Measurements from ENCODE around the gene NDUFAF8.

NDUFAF8 gene

GRCh38 chr17:81195941-81196495 lies 43.1 kb upstream of the NDUFAF8 start:
- H2BK120ac ChIP-seq (ENCODE audit: low read depth, low read length) = no peak overlapping the region
- H3K9ac ChIP-seq (ENCODE audit: low read depth, low read length, poor library complexity) = no peak overlapping the region
- no peak overlapping the region for H2BK5ac ChIP-seq (ENCODE audit: low read length)
- peaks cover 35 to 91% of the 10 kb centered on the region in 2 donors for H3K36me3 ChIP-seq (replicated peaks in 1 of 2; ENCODE audit: control insufficient read depth in 2 of 2, insufficient read depth in 2 of 2, low read length in 2 of 2)
- H2AFZ ChIP-seq (ENCODE audit: low read length) = no peak overlapping the region
- peak overlapping the region; percentile 2 for H3K4me2 ChIP-seq (ENCODE audit: insufficient read depth, low read length, poor library complexity, severe bottlenecking)
- no peak overlapping the region for H2BK12ac ChIP-seq (ENCODE audit: low read length)
- no peak overlapping the region for H2BK15ac ChIP-seq (ENCODE audit: low read length)
- no peak overlapping the region for H3K18ac ChIP-seq (ENCODE audit: low read length)
- H3K27ac ChIP-seq (replicated peaks; ENCODE audit: low read length) = no peak overlapping the region
- no peaks in the 10 kb centered on the region for H3K9me3 ChIP-seq (replicated peaks in 1 of 2; ENCODE audit: control insufficient read depth in 2 of 2, insufficient read depth in 1 of 2, low read depth in 1 of 2, low read length in 2 of 2)
- H3K4ac ChIP-seq (ENCODE audit: low read length) = no peak overlapping the region
- H3K4me1 ChIP-seq (ENCODE audit: control insufficient read depth in 2 of 2, insufficient read depth in 1 of 2, low read depth in 1 of 2, low read length in 2 of 2) = no peaks in the 10 kb centered on the region
- no peak overlapping the region for H3K4me3 ChIP-seq (ENCODE audit: low read length in 2 of 2)
- H4K91ac ChIP-seq (ENCODE audit: low read depth, low read length, poor library complexity) = no peak overlapping the region
- no CpG with 5 or more reads among the region's 14 CpGs for WGBS, 2 donors (ENCODE audit: extremely low coverage in 2 of 2, insufficient read length in 2 of 2, insufficient replicate concordance in 1 of 2)
- no peaks in the 10 kb centered on the region for H3K27me3 ChIP-seq (ENCODE audit: control insufficient read depth in 3 of 3, insufficient read depth in 3 of 3, low read depth in 1 of 3, low read length in 3 of 3)
- H3K79me1 ChIP-seq (ENCODE audit: low read depth, low read length) = peaks cover 5% of the 10 kb centered on the region
- no peak overlapping the region for H4K8ac ChIP-seq (ENCODE audit: low read depth, low read length)
- no peak overlapping the region for H3K14ac ChIP-seq (ENCODE audit: low read length)
- no peak overlapping the region for H2AK5ac ChIP-seq (ENCODE audit: low read depth, low read length)
- H3K23ac ChIP-seq (ENCODE audit: low read depth, low read length, poor library complexity) = no peak overlapping the region
- DNase-seq (ENCODE audit: low spot score) = no peak

DNA sequence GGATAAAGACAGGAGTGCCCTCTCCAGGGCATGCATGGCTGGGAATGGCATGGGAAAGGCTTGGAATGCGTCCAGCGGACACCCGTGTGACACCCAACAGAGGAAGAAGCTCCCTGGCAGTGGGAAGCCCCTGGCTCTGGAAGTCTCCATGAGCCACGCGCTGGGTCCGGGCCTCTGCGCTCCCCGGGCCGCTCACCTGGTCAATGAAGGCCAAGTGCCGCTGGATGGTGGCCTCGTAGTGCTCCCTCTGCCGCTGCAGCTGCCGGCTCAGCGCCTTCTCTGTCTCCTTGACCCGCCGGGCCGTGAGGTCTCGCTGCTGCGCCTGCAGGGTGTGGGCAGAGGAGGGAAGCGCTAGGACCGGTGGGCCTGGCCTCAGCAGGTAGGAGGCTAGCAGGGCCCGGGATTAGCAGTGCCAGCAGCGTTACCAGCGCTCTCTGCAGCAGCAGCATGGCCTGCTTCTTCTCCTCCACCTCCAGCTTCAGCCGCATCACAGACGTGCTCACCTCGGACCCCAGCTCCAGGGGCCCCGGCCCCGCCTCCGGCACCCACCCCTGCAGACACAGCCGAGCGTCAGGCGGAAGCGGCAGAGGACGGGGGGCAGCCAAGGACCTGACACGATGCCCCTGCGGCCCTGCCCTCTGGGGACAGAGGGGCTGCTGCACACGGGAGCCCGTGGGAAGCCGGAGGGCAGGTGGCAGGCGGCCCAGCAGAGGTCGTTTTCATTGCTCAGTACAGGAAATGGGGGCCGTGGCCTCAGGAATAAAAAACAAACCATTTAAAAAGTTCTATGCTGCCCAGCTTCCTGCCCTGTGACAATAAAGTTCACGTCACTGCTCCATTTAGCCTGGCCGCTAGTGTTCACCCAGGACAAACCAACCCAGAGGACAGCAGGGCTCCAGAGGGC lies 42.4 kb upstream of the NDUFAF8 start:
- peaks cover 5% of the 10 kb centered on the region for H3K79me1 ChIP-seq (ENCODE audit: low read depth, low read length)
- no peak overlapping the region for H3K18ac ChIP-seq (ENCODE audit: low read length)
- peaks cover 35 to 89% of the 10 kb centered on the region in 2 donors for H3K36me3 ChIP-seq (replicated peaks in 1 of 2; ENCODE audit: control insufficient read depth in 2 of 2, insufficient read depth in 2 of 2, low read length in 2 of 2)
- no peak overlapping the region for H2BK12ac ChIP-seq (ENCODE audit: low read length)
- H3K4me3 ChIP-seq (ENCODE audit: low read length in 2 of 2) = no peak overlapping the region
- H2BK120ac ChIP-seq (ENCODE audit: low read depth, low read length) = no peak overlapping the region
- H4K8ac ChIP-seq (ENCODE audit: low read depth, low read length) = no peak overlapping the region
- H2AK5ac ChIP-seq (ENCODE audit: low read depth, low read length) = no peak overlapping the region
- H3K9me3 ChIP-seq (replicated peaks in 1 of 2; ENCODE audit: control insufficient read depth in 2 of 2, insufficient read depth in 1 of 2, low read depth in 1 of 2, low read length in 2 of 2) = no peaks in the 10 kb centered on the region
- H4K91ac ChIP-seq (ENCODE audit: low read depth, low read length, poor library complexity) = no peak overlapping the region
- H3K4me2 ChIP-seq (ENCODE audit: insufficient read depth, low read length, poor library complexity, severe bottlenecking) = no peak overlapping the region
- no peaks in the 10 kb centered on the region for H3K27me3 ChIP-seq (ENCODE audit: control insufficient read depth in 3 of 3, insufficient read depth in 3 of 3, low read depth in 1 of 3, low read length in 3 of 3)
- H3K4ac ChIP-seq (ENCODE audit: low read length) = no peak overlapping the region
- H3K9ac ChIP-seq (ENCODE audit: low read depth, low read length, poor library complexity) = no peak overlapping the region
- H2BK5ac ChIP-seq (ENCODE audit: low read length) = no peak overlapping the region
- H3K27ac ChIP-seq (replicated peaks; ENCODE audit: low read length) = no peak overlapping the region
- no peak overlapping the region for H3K23ac ChIP-seq (ENCODE audit: low read depth, low read length, poor library complexity)
- no peaks in the 10 kb centered on the region for H3K4me1 ChIP-seq (ENCODE audit: control insufficient read depth in 2 of 2, insufficient read depth in 1 of 2, low read depth in 1 of 2, low read length in 2 of 2)
- no peak overlapping the region for H3K14ac ChIP-seq (ENCODE audit: low read length)
- H2BK15ac ChIP-seq (ENCODE audit: low read length) = peak overlapping the region; percentile 43
- no CpG with 5 or more reads among the region's 45 CpGs for WGBS, 2 donors (ENCODE audit: extremely low coverage in 2 of 2, insufficient read length in 2 of 2, insufficient replicate concordance in 1 of 2)
- no peak overlapping the region for H2AFZ ChIP-seq (ENCODE audit: low read length)
- no peak for DNase-seq (ENCODE audit: low spot score)

DNA sequence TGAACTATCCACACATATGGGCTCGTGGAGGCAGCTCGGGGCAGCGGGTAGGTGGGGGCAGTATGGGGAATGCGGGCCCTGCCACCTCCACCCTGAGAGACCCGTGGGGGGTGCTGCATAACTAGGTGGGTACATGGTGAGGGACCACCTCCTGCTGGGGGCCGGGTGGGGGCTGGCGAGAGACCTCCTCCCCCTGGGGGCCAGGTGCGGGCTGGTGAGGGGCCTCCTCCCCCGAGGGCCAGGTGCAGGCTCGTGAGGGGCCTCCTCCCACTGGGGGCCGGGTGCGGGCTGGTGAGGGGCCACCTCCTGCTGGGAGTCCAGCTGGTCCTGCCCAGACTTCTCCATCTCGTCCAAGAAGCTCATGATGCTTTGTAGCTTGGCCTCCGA lies 41.7 kb upstream of the NDUFAF8 start:
- no peak overlapping the region for H2BK12ac ChIP-seq (ENCODE audit: low read length)
- no peaks in the 10 kb centered on the region for H3K9me3 ChIP-seq (replicated peaks in 1 of 2; ENCODE audit: control insufficient read depth in 2 of 2, insufficient read depth in 1 of 2, low read depth in 1 of 2, low read length in 2 of 2)
- peaks cover 35 to 90% of the 10 kb centered on the region in 2 donors for H3K36me3 ChIP-seq (replicated peaks in 1 of 2; ENCODE audit: control insufficient read depth in 2 of 2, insufficient read depth in 2 of 2, low read length in 2 of 2)
- no peak overlapping the region for H3K4ac ChIP-seq (ENCODE audit: low read length)
- H3K23ac ChIP-seq (ENCODE audit: low read depth, low read length, poor library complexity) = no peak overlapping the region
- no peak overlapping the region for H3K18ac ChIP-seq (ENCODE audit: low read length)
- no peak overlapping the region for H3K14ac ChIP-seq (ENCODE audit: low read length)
- H4K8ac ChIP-seq (ENCODE audit: low read depth, low read length) = no peak overlapping the region
- H3K4me1 ChIP-seq (ENCODE audit: control insufficient read depth in 2 of 2, insufficient read depth in 1 of 2, low read depth in 1 of 2, low read length in 2 of 2) = no peaks in the 10 kb centered on the region
- no peak overlapping the region for H2BK5ac ChIP-seq (ENCODE audit: low read length)
- DNase-seq (ENCODE audit: low spot score) = no peak
- no peak overlapping the region for H3K27ac ChIP-seq (replicated peaks; ENCODE audit: low read length)
- WGBS, 2 donors (ENCODE audit: extremely low coverage in 2 of 2, insufficient read length in 2 of 2, insufficient replicate concordance in 1 of 2) = no CpG with 5 or more reads among the region's 14 CpGs
- H3K9ac ChIP-seq (ENCODE audit: low read depth, low read length, poor library complexity) = no peak overlapping the region
- no peak overlapping the region for H3K4me3 ChIP-seq (ENCODE audit: low read length in 2 of 2)
- no peak overlapping the region for H2AK5ac ChIP-seq (ENCODE audit: low read depth, low read length)
- no peaks in the 10 kb centered on the region for H3K27me3 ChIP-seq (ENCODE audit: control insufficient read depth in 3 of 3, insufficient read depth in 3 of 3, low read depth in 1 of 3, low read length in 3 of 3)
- H3K4me2 ChIP-seq (ENCODE audit: insufficient read depth, low read length, poor library complexity, severe bottlenecking) = no peak overlapping the region
- no peak overlapping the region for H2BK120ac ChIP-seq (ENCODE audit: low read depth, low read length)
- peaks cover 5% of the 10 kb centered on the region for H3K79me1 ChIP-seq (ENCODE audit: low read depth, low read length)
- H2AFZ ChIP-seq (ENCODE audit: low read length) = no peak overlapping the region
- H4K91ac ChIP-seq (ENCODE audit: low read depth, low read length, poor library complexity) = no peak overlapping the region
- H2BK15ac ChIP-seq (ENCODE audit: low read length) = no peak overlapping the region

- no peak overlapping the region for H2BK15ac ChIP-seq (ENCODE audit: low read length)
- no CpG with 5 or more reads among the region's 21 CpGs for WGBS, 2 donors (ENCODE audit: extremely low coverage in 2 of 2, insufficient read length in 2 of 2, insufficient replicate concordance in 1 of 2)
- no peaks in the 10 kb centered on the region for H3K4me1 ChIP-seq (ENCODE audit: control insufficient read depth in 2 of 2, insufficient read depth in 1 of 2, low read depth in 1 of 2, low read length in 2 of 2)
- peak overlapping the region; percentile 10 for H3K23ac ChIP-seq (ENCODE audit: low read depth, low read length, poor library complexity)
- H2BK120ac ChIP-seq (ENCODE audit: low read depth, low read length) = no peak overlapping the region
- H3K36me3 ChIP-seq (replicated peaks in 1 of 2; ENCODE audit: control insufficient read depth in 2 of 2, insufficient read depth in 2 of 2, low read length in 2 of 2) = peaks cover 36 to 91% of the 10 kb centered on the region in 2 donors
- no peak overlapping the region for H2BK5ac ChIP-seq (ENCODE audit: low read length)
- no peak overlapping the region for H3K4me3 ChIP-seq (ENCODE audit: low read length in 2 of 2)
- H2BK12ac ChIP-seq (ENCODE audit: low read length) = no peak overlapping the region
- no peak overlapping the region for H4K8ac ChIP-seq (ENCODE audit: low read depth, low read length)
- peaks cover 5% of the 10 kb centered on the region for H3K79me1 ChIP-seq (ENCODE audit: low read depth, low read length)
- H4K91ac ChIP-seq (ENCODE audit: low read depth, low read length, poor library complexity) = no peak overlapping the region
- no peak overlapping the region for H2AFZ ChIP-seq (ENCODE audit: low read length)
- H3K18ac ChIP-seq (ENCODE audit: low read length) = no peak overlapping the region
- no peak overlapping the region for H3K4ac ChIP-seq (ENCODE audit: low read length)
- no peak overlapping the region for H3K4me2 ChIP-seq (ENCODE audit: insufficient read depth, low read length, poor library complexity, severe bottlenecking)
- no peak overlapping the region for H3K14ac ChIP-seq (ENCODE audit: low read length)
- H3K9me3 ChIP-seq (replicated peaks in 1 of 2; ENCODE audit: control insufficient read depth in 2 of 2, insufficient read depth in 1 of 2, low read depth in 1 of 2, low read length in 2 of 2) = no peaks in the 10 kb centered on the region
- H3K27me3 ChIP-seq (ENCODE audit: control insufficient read depth in 3 of 3, insufficient read depth in 3 of 3, low read depth in 1 of 3, low read length in 3 of 3) = no peaks in the 10 kb centered on the region
- H3K27ac ChIP-seq (replicated peaks; ENCODE audit: low read length) = no peak overlapping the region
- DNase-seq (ENCODE audit: low spot score) = no peak
- no peak overlapping the region for H2AK5ac ChIP-seq (ENCODE audit: low read depth, low read length)
- peak overlapping the region; percentile 50 for H3K9ac ChIP-seq (ENCODE audit: low read depth, low read length, poor library complexity)
These were observed 41.2 kb upstream of the NDUFAF8 start for GRCh38 chr17:81197831-81198490.
